Measurements from ENCODE around the gene TMEM87A. TPM values are rescaled to one million over a fixed set of nuclear protein-coding genes. Genes with fewer than 3 reads are reported as not detected.

TMEM87A gene
- total and polyA plus RNA-seq, 2 of the 8 experiments (the other 6 are each of a cell fraction or from before 2014, with no cell fraction given): 15.2 to 33.1 TPM

DNA sequence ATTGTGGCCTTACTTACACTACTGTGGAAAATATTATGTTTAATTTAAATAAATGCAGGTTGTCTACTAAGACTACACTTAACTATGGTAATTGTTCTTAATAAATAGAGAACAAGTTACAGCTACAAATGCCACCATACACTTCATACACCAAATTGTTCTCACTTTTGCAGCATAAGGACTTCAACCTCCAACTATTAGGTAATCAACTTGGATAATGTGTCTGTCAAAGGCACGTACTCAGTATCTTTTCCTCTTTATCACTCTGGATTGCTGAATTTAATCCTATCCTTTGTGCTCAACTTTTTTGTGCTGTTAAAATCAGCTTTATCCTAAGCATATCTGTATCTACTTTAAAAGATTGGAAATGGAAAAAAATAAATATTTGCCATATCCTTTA, 41.6 kb upstream of the TMEM87A start:
- H3K18ac ChIP-seq (ENCODE audit: extremely low read depth, low read length): no peak overlapping the region
- no peak overlapping the region for H3K4me3 ChIP-seq (ENCODE audit: extremely low read depth in 1 of 4, insufficient read depth in 2 of 4, low read depth in 3 of 4, low read length in 4 of 4)
- H3K14ac ChIP-seq (ENCODE audit: insufficient read length): no peak overlapping the region
- no peak overlapping the region for H2BK15ac ChIP-seq (ENCODE audit: low read length)
- H3K56ac ChIP-seq (replicated peaks; ENCODE audit: insufficient read length, low read depth, low read length): no peak overlapping the region
- no peak overlapping the region for H3K9ac ChIP-seq (replicated peaks in 1 of 4; ENCODE audit: extremely low read depth in 1 of 4, low read depth in 3 of 4, low read length in 3 of 4)
- no peak overlapping the region for H2BK12ac ChIP-seq (ENCODE audit: low read depth, low read length)
- ChIA-PET POLR2A (ENCODE audit: partially characterized antibody) (interaction anchor here (0.7 kb wide), 1 partner anchor 771 kb away, joined by 3 read pairs; no protein-coding TSS in a partner anchor), CTCF (ENCODE audit: partially characterized antibody) (no interaction called here)
- H2AFZ ChIP-seq (ENCODE audit: low read length): no peak overlapping the region
- no peaks in the 10 kb centered on the region for H4K20me1 ChIP-seq (replicated peaks in 1 of 2; ENCODE audit: control insufficient read depth in 1 of 2, insufficient read depth in 2 of 2, low read length in 2 of 2)
- no peaks in the 10 kb centered on the region for H3K9me3 ChIP-seq (ENCODE audit: insufficient read depth in 2 of 2, low read depth in 1 of 2, low read length in 1 of 2)
- no peak overlapping the region for H4K8ac ChIP-seq (ENCODE audit: extremely low read depth, insufficient read depth, low read length)
- no peaks in the 10 kb centered on the region for H3K27me3 ChIP-seq (replicated peaks in 1 of 4; ENCODE audit: control insufficient read depth in 3 of 4, extremely low read depth in 1 of 4, insufficient read depth in 3 of 4, low read length in 3 of 4)
- H3K27ac ChIP-seq (ENCODE audit: low read depth, low read length): no peak overlapping the region
- H3K4ac ChIP-seq (replicated peaks; ENCODE audit: insufficient read length, low read depth, low read length): no peak overlapping the region
- no peak overlapping the region for H2BK20ac ChIP-seq (ENCODE audit: low read length)
- H3K23me2 ChIP-seq (ENCODE audit: low read depth, low read length): no peaks in the 10 kb centered on the region
- no peak overlapping the region for H3K23ac ChIP-seq (ENCODE audit: insufficient read length)
- H2AK5ac ChIP-seq (ENCODE audit: low read depth, low read length): no peak overlapping the region
- no peak overlapping the region for H4K5ac ChIP-seq (ENCODE audit: insufficient read length, low read depth, low read length)
- no peak overlapping the region for H3K4me2 ChIP-seq (ENCODE audit: insufficient read depth in 1 of 2, low read depth in 2 of 2, low read length in 2 of 2)
- WGBS, 2 experiments (ENCODE audit: extremely low coverage in 1 of 2, insufficient coverage in 1 of 2, insufficient read length in 1 of 2, insufficient replicate concordance in 2 of 2, low coverage in 1 of 2, low lambda C conversion rate in 2 of 2, missing lambda C conversion rate in 1 of 2): 96% methylated on average over 1 of the region's 1 CpG; no CpG with 5 or more reads in 1 of the 2 experiments
- no peaks in the 10 kb centered on the region for H3K4me1 ChIP-seq (replicated peaks in 1 of 4; ENCODE audit: control insufficient read depth in 3 of 4, insufficient read depth in 4 of 4, low read length in 3 of 4)
- H4K91ac ChIP-seq (replicated peaks; ENCODE audit: insufficient read length, low read length): no peak overlapping the region
- H3K79me2 ChIP-seq (ENCODE audit: control insufficient read depth in 1 of 2, insufficient read depth in 2 of 2, low read length in 2 of 2): no peaks in the 10 kb centered on the region
- no peak overlapping the region for H2BK5ac ChIP-seq (ENCODE audit: low read depth, low read length)
- no peaks in the 10 kb centered on the region for H3K36me3 ChIP-seq (ENCODE audit: control insufficient read depth in 2 of 4, insufficient read depth in 4 of 4, low read length in 3 of 4)
- no peak overlapping the region for H2BK120ac ChIP-seq (replicated peaks; ENCODE audit: low read depth, low read length)
- H3K79me1 ChIP-seq (ENCODE audit: low read depth, low read length): no peaks in the 10 kb centered on the region
- DNase-seq (ENCODE audit: low read depth in 1 of 2, low spot score in 2 of 2) (no peak), FAIRE-seq (no peak)
- TF ChIP-seq SP1 (IDR thresholded peaks at IDR 0.05; ENCODE audit: low read depth, low read length): no peak
- no peak for TF ChIP-seq SUZ12 (IDR thresholded peaks at IDR 0.05; ENCODE audit: low read length)
- TF ChIP-seq EZH2 (IDR thresholded peaks at IDR 0.05; ENCODE audit: low read depth, low read length, severe bottlenecking): no peak
- TF ChIP-seq FOSL1 (IDR thresholded peaks at IDR 0.05; ENCODE audit: insufficient read depth, low read depth, low read length): no peak
- TF ChIP-seq ATF3 (IDR thresholded peaks at IDR 0.05; ENCODE audit: insufficient read depth, low read depth, low read length): no peak
- TF ChIP-seq ATF2 (IDR thresholded peaks at IDR 0.05; ENCODE audit: low read length): no peak
- TF ChIP-seq JUN (IDR thresholded peaks at IDR 0.05; ENCODE audit: low read depth, low read length): no peak
- no peak for TF ChIP-seq CTBP2 (IDR thresholded peaks at IDR 0.05; ENCODE audit: borderline replicate concordance, insufficient read depth, insufficient read length, low read length)
- no peak for TF ChIP-seq KDM1A (IDR thresholded peaks at IDR 0.05; ENCODE audit: borderline replicate concordance, low read length)
- no peak for TF ChIP-seq HDAC6 (IDR thresholded peaks at IDR 0.05; ENCODE audit: low read depth, low read length)
- no peak for TF ChIP-seq USF2 (IDR thresholded peaks at IDR 0.05; ENCODE audit: low read length)
